Anterior cingulate cortex (tissue), 58 donors: ENCODE results near the gene SLX4.
"Not testable (repeated sequence)": the region's sequence is repeated elsewhere in the genome, so short reads cannot be mapped to it uniquely, and the experiment has no call there.

Source experiments
- DNase-seq, 58 donors: peaks; one replicate each; lab custom pipeline; 2025; lab: John Stamatoyannopoulos, UW

The SLX4 gene

GRCh38 chr16:3611146-3611975, at the start of gene SLX4:
Gene SLX4 (minus strand): TSS chr16:3611606. CDS start chr16:3608964, 2,642 bp downstream.
- DNase-seq, result peak in 57 of 58 donors; percentile 26 to 88 (median 78)

GRCh38 chr16:3659251-3659650, 47.8 kb upstream of the SLX4 start:
- no peak for DNase-seq

- DNase-seq, result no peak
These were observed 45.4 kb upstream of the SLX4 start for GRCh38 chr16:3656491-3657468.

GRCh38 chr16:3656160-3656490, 44.7 kb upstream of the SLX4 start:
- DNase-seq, result not testable (repeated sequence)

GRCh38 chr16:3655396-3656159, 44.2 kb upstream of the SLX4 start:
- no peak for DNase-seq

- DNase-seq, result no peak
These were observed 43.6 kb upstream of the SLX4 start for GRCh38 chr16:3655030-3655395.

GRCh38 chr16:3654249-3654991, 43.0 kb upstream of the SLX4 start, which contains the start of gene DNASE1:
Gene DNASE1 (plus strand): TSS chr16:3654691. CDS start chr16:3655374, 683 bp downstream.
- DNase-seq, result peak in 19 of 58 donors; percentile 3 to 36 (median 13)

- no peak for DNase-seq
These were observed 41.2 kb upstream of the SLX4 start for GRCh38 chr16:3652373-3653195.

- no peak for DNase-seq
These were observed 40.3 kb upstream of the SLX4 start for GRCh38 chr16:3651461-3652372.

GRCh38 chr16:3650631-3651265, 39.3 kb upstream of the SLX4 start:
- DNase-seq, result no peak

GRCh38 chr16:3646348-3646920, 35.0 kb upstream of the SLX4 start:
- no peak for DNase-seq

- DNase-seq, result no peak
These were observed 34.3 kb upstream of the SLX4 start for GRCh38 chr16:3645504-3646347.

- no peak for DNase-seq
These were observed 33.7 kb upstream of the SLX4 start for GRCh38 chr16:3645108-3645503.

- no peak for DNase-seq
These were observed 31.8 kb upstream of the SLX4 start for GRCh38 chr16:3643095-3643730.

GRCh38 chr16:3642397-3643094, 31.1 kb upstream of the SLX4 start:
- DNase-seq, result no peak
